ENCODE results near the gene KLK14. TPM values are rescaled to one million over a fixed set of nuclear protein-coding genes. Genes with fewer than 3 reads are reported as not detected.
A peak's percentile ranks its signal among the peaks of the same experiment; 100 is the strongest.

KLK14 gene
- total RNA-seq, 1 donor from 2014 or later = 0.52 TPM

- Mint-ChIP-seq H3K27me3 (ENCODE audit: low read depth) (peaks cover 7% of the 10 kb centered on the region), H3K27ac (no peak overlapping the region), H3K4me1 (ENCODE audit: low read depth) (peaks cover 32% of the 10 kb centered on the region), H3K4me3 (ENCODE audit: low read depth) (no peak overlapping the region), H3K9me3 (no peaks in the 10 kb centered on the region), H3K36me3 (ENCODE audit: low read depth) (no peaks in the 10 kb centered on the region)
- intact Hi-C loops (cut with micrococcal nuclease) = no loop called here
- no peak for DNase-seq (ENCODE audit: low spot score)
These were observed 38.6 kb upstream of the KLK14 start for GRCh38 chr19:51121257-51121656.

GRCh38 chr19:51120160-51120559 is 37.5 kb upstream of the KLK14 start:
- intact Hi-C loops (cut with micrococcal nuclease) = no loop called here
- H3K4me1 Mint-ChIP-seq (ENCODE audit: low read depth) = peaks cover 35% of the 10 kb centered on the region

DNA sequence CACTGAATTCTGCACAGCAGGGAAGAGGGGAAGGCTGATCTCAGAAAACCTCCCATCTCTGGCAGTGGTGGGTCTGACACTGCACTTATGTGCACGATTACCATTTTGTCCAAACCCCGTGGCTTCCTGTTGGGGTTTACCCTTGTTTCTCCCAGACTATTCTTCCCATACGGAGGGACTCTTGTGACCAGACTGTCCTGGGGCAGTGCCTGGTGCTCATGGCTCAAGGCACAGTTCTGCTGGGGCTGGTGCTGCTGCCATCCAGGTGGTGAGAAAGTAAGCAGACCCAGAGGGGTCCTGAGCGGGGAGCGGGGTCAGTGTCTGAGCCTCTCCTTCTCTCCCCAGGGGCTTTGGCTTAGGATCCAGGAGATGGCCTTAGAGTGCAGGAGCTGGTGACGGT is 36.9 kb upstream of the KLK14 start:
- Mint-ChIP-seq H3K36me3 (ENCODE audit: low read depth) (no peaks in the 10 kb centered on the region), H3K4me3 (ENCODE audit: low read depth) (no peak overlapping the region), H3K27ac (no peak overlapping the region), H3K27me3 (ENCODE audit: low read depth) (peaks cover 7% of the 10 kb centered on the region), H3K4me1 (ENCODE audit: low read depth) (peaks cover 36% of the 10 kb centered on the region), H3K9me3 (no peaks in the 10 kb centered on the region)
- intact Hi-C loops (cut with micrococcal nuclease) = no loop called here
- DNase-seq (ENCODE audit: low spot score) = no peak

More at GRCh38 chr19:51120160-51120559, 37.5 kb upstream of the KLK14 start:
- no peak overlapping the region for H3K27ac Mint-ChIP-seq
- H3K36me3 Mint-ChIP-seq (ENCODE audit: low read depth) = no peaks in the 10 kb centered on the region
- H3K9me3 Mint-ChIP-seq = no peaks in the 10 kb centered on the region
- DNase-seq (ENCODE audit: low spot score) = no peak
- H3K27me3 Mint-ChIP-seq (ENCODE audit: low read depth) = peaks cover 7% of the 10 kb centered on the region
- no peak overlapping the region for H3K4me3 Mint-ChIP-seq (ENCODE audit: low read depth)

DNA sequence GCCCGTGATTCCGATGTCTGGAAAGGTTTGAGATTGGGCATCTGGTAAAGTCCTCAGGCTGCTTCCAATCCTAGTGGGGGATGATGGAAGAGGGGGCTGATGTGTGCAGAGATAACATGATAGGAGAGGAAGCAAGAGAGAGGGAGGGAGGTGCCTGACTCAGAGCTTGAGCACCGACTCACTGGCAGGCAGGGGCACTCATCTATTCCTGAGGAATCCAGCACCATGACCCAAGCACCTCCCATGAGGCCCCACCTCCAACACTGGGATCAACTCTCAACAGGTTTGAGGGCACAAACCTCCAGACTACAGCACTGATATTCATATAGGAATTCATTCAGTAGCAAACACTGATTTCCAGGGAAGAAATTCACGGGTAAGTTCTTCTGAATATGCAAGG is 36.4 kb upstream of the KLK14 start:
- Mint-ChIP-seq H3K36me3 (ENCODE audit: low read depth) (no peaks in the 10 kb centered on the region), H3K27ac (no peak overlapping the region), H3K4me1 (ENCODE audit: low read depth) (peaks cover 36% of the 10 kb centered on the region), H3K4me3 (ENCODE audit: low read depth) (no peak overlapping the region), H3K9me3 (no peaks in the 10 kb centered on the region), H3K27me3 (ENCODE audit: low read depth) (peaks cover 7% of the 10 kb centered on the region)
- no peak for DNase-seq (ENCODE audit: low spot score)
- intact Hi-C loops (cut with micrococcal nuclease) = no loop called here

GRCh38 chr19:51116736-51117286 is 34.1 kb upstream of the KLK14 start:
- H3K27ac Mint-ChIP-seq = no peak overlapping the region
- no peaks in the 10 kb centered on the region for H3K9me3 Mint-ChIP-seq
- DNase-seq (ENCODE audit: low spot score) = no peak
- H3K4me1 Mint-ChIP-seq (ENCODE audit: low read depth) = peaks cover 25% of the 10 kb centered on the region
- no peaks in the 10 kb centered on the region for H3K36me3 Mint-ChIP-seq (ENCODE audit: low read depth)
- no peak overlapping the region for H3K4me3 Mint-ChIP-seq (ENCODE audit: low read depth)
- peaks cover 7% of the 10 kb centered on the region for H3K27me3 Mint-ChIP-seq (ENCODE audit: low read depth)
- intact Hi-C loops (cut with micrococcal nuclease) = no loop called here

DNA sequence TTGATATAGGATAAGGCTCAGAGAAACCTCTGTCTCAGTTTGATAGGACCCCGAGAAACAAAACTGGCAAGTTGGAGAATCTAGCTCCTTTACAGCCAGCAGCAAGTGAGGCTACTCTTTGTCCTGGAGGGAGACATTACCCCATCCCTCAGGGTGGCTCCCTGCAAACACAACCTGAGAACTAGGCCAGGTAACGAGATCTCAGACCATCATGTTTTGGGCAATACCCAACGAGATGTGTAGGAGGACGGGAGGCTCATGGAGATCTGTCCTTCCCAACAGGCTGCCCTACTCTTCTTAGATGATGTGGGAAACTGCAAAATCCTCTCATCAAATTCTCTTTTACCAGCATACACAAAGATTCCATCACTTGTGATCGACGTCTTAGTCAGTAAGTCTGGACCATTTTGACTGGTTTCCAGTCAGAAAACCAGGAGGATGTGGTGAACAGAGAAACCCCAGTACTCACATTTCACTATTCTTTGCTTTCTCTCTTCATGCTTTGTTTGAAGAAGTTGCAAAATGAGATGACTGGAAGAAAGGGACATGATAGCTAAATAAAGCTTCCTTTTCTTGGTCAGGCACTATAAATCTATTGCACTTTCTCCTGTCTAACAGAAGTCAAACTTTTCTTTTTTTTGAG is 31.5 kb upstream of the KLK14 start:
- H3K4me3 Mint-ChIP-seq (ENCODE audit: low read depth) = no peak overlapping the region
- H3K27ac Mint-ChIP-seq = peak overlapping the region; percentile 70
- H3K9me3 Mint-ChIP-seq = no peaks in the 10 kb centered on the region
- no peak for DNase-seq (ENCODE audit: low spot score)
- intact Hi-C loops (cut with micrococcal nuclease) = loop anchor here (2.0 to 5.0 kb wide), 2 partner anchors 45 to 143 kb away; no protein-coding TSS in a partner anchor
- H3K27me3 Mint-ChIP-seq (ENCODE audit: low read depth) = peaks cover 6% of the 10 kb centered on the region
- peaks cover 23% of the 10 kb centered on the region for H3K4me1 Mint-ChIP-seq (ENCODE audit: low read depth)
- no peaks in the 10 kb centered on the region for H3K36me3 Mint-ChIP-seq (ENCODE audit: low read depth)

- peaks cover 24% of the 10 kb centered on the region for H3K4me1 Mint-ChIP-seq (ENCODE audit: low read depth)
- H3K9me3 Mint-ChIP-seq = no peaks in the 10 kb centered on the region
- peaks cover 9% of the 10 kb centered on the region for H3K36me3 Mint-ChIP-seq (ENCODE audit: low read depth)
- no peak for DNase-seq (ENCODE audit: low spot score)
- H3K27me3 Mint-ChIP-seq (ENCODE audit: low read depth) = no peaks in the 10 kb centered on the region
- no peak overlapping the region for H3K4me3 Mint-ChIP-seq (ENCODE audit: low read depth)
- intact Hi-C loops (cut with micrococcal nuclease) = loop anchor here (5.0 kb wide), 1 partner anchor 146 kb away; no protein-coding TSS in a partner anchor
- no peak overlapping the region for H3K27ac Mint-ChIP-seq
These were observed 28.9 kb upstream of the KLK14 start for GRCh38 chr19:51111606-51112005.

DNA sequence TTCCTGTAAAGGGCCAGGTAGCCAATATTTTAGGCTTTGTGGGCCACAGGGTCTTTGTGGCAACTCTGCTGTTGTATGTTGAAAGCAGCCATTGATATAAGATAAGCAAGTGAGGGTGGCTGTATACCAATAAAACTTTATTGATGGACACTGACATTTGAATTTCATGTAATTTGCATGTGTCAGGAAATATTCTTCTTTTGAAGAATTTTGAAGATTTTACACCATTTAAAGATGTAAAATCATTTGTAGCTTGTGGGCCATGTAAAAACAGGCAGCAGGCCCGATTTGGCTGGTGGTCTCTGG is 27.9 kb upstream of the KLK14 start:
- H3K9me3 Mint-ChIP-seq = no peaks in the 10 kb centered on the region
- intact Hi-C loops (cut with micrococcal nuclease) = loop anchor here (5.0 kb wide), 1 partner anchor 147 kb away; no protein-coding TSS in a partner anchor
- peaks cover 29% of the 10 kb centered on the region for H3K4me1 Mint-ChIP-seq (ENCODE audit: low read depth)
- no peaks in the 10 kb centered on the region for H3K27me3 Mint-ChIP-seq (ENCODE audit: low read depth)
- peaks cover 15% of the 10 kb centered on the region for H3K36me3 Mint-ChIP-seq (ENCODE audit: low read depth)
- DNase-seq (ENCODE audit: low spot score) = no peak
- H3K27ac Mint-ChIP-seq = no peak overlapping the region
- no peak overlapping the region for H3K4me3 Mint-ChIP-seq (ENCODE audit: low read depth)

- DNase-seq (ENCODE audit: low spot score) = no peak
- Mint-ChIP-seq H3K27me3 (ENCODE audit: low read depth) (no peaks in the 10 kb centered on the region), H3K36me3 (ENCODE audit: low read depth) (peaks cover 21% of the 10 kb centered on the region), H3K9me3 (no peaks in the 10 kb centered on the region), H3K4me1 (ENCODE audit: low read depth) (peaks cover 20% of the 10 kb centered on the region), H3K27ac (peak overlapping the region; percentile 76), H3K4me3 (ENCODE audit: low read depth) (peak overlapping the region; percentile 84)
- intact Hi-C loops (cut with micrococcal nuclease) = loop anchor here (1.0 to 5.0 kb wide), 3 partner anchors 303 to 598 kb away; partner anchors contain the start of gene JOSD2
These were observed 26.1 kb upstream of the KLK14 start for GRCh38 chr19:51108805-51109146.

- DNase-seq (ENCODE audit: low spot score) = peak; percentile 99
- no peaks in the 10 kb centered on the region for H3K9me3 Mint-ChIP-seq
- peak within 1 kb of the TSS; percentile 82 for H3K27ac Mint-ChIP-seq
- intact Hi-C loops (cut with micrococcal nuclease) = loop anchor here (1.0 to 5.0 kb wide), 3 partner anchors 303 to 597 kb away; partner anchors contain the start of gene JOSD2
- H3K27me3 Mint-ChIP-seq (ENCODE audit: low read depth) = no peaks in the 10 kb centered on the region
- peaks cover 19% of the 10 kb centered on the region for H3K4me1 Mint-ChIP-seq (ENCODE audit: low read depth)
- peak within 1 kb of the TSS; percentile 84 for H3K4me3 Mint-ChIP-seq (ENCODE audit: low read depth)
- H3K36me3 Mint-ChIP-seq (ENCODE audit: low read depth) = peaks cover 26% of the 10 kb centered on the region
These were observed 25.5 kb upstream of the KLK14 start, which contains the start of gene CTU1 for GRCh38 chr19:51108066-51108804. TSS of gene CTU1 (minus strand) at chr19:51108409. CDS start at chr19:51104569, 3,840 bp downstream.

DNA sequence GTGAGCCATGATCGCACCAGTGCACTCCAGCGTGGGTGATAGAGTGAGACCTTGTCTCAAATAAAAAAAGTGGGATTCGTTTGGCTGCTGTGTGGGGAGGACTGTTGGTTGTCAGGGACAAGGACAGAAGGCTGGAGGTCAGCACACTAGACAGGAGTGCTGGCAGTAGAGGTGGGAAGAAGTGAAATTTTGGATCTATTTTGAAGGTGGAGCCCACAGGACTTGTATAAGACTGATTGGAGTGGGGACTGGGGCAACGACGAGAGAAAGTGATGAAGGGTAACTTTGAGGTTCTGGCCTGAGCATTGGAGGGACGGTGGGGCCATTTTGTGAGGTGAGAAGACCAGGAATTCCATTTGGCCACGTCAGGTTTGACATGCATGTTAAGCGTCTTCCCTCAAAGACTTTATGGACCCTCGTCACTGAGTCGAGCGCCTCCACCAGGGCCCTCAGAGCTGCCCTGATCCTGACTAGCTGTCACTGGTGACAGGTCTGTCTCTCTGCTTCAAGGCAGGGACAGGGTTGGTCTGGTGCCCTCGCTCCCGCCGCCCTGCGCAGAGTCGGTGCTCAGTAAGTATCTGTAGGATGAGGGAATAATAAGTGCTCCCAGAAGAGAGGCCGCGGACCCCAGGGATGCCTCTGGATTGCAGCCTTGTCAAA is 24.8 kb upstream of the KLK14 start:
- intact Hi-C loops (cut with micrococcal nuclease) = loop anchor here (1.0 to 5.0 kb wide), 3 partner anchors 302 to 597 kb away; partner anchors contain the start of gene JOSD2
- H3K27ac Mint-ChIP-seq = peak overlapping the region; percentile 82
- H3K36me3 Mint-ChIP-seq (ENCODE audit: low read depth) = peaks cover 33% of the 10 kb centered on the region
- H3K4me1 Mint-ChIP-seq (ENCODE audit: low read depth) = peaks cover 23% of the 10 kb centered on the region
- H3K9me3 Mint-ChIP-seq = no peaks in the 10 kb centered on the region
- H3K4me3 Mint-ChIP-seq (ENCODE audit: low read depth) = peak overlapping the region; percentile 84
- no peaks in the 10 kb centered on the region for H3K27me3 Mint-ChIP-seq (ENCODE audit: low read depth)
- peak; percentile 25 for DNase-seq (ENCODE audit: low spot score)

DNA sequence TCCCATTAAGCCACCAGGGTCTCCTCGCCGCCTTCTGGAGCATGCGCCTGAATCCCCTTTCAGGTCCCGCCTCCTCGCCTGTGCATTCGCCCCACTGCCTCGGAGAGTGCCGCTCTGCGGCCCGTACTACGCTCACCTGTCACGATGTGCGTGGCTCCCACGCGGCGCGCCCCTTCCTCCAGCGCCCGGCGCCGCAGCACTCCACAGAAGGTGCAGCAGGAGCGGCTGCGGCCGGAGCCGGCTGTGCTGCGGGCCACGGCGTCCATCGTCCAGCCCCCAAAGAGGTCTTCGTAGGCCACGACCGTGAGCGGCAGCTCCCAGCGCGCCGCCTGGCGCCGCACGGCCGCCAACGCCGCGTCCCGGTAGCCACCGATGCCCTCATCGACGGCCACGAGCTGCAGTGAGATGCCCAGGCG is 21.2 kb upstream of the KLK14 start:
- H3K36me3 Mint-ChIP-seq (ENCODE audit: low read depth) = peaks cover 48% of the 10 kb centered on the region
- no peaks in the 10 kb centered on the region for H3K27me3 Mint-ChIP-seq (ENCODE audit: low read depth)
- H3K9me3 Mint-ChIP-seq = no peaks in the 10 kb centered on the region
- H3K27ac Mint-ChIP-seq = no peak overlapping the region
- no peak overlapping the region for H3K4me3 Mint-ChIP-seq (ENCODE audit: low read depth)
- peaks cover 27% of the 10 kb centered on the region for H3K4me1 Mint-ChIP-seq (ENCODE audit: low read depth)
- no peak for DNase-seq (ENCODE audit: low spot score)
- intact Hi-C loops (cut with micrococcal nuclease) = no loop called here
